ENCODE measurements around the gene MARCHF3.
"Not testable (repeated sequence)": the region's sequence is repeated elsewhere in the genome, so short reads cannot be mapped to it uniquely, and the experiment has no call there.

The MARCHF3 gene

DNA sequence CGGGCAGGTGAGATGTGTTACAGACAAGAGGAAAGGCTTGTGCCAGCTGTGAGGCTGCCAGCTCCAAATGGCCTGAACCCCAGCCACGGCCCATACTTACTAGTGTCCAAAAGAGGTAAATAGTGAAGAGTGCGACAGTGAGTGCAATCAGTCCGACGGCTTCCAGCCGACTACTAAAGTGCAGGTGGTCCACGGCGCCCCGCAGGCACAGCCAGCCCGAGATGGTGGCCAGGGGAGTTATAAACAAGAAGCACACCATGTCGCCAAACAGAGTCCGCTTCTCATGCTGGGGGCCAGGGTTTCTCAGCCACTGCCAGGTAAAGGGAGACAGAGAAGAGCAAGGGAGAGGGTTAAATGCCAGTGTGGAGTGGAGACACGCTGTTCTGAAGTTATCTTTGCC, 152.3 kb downstream of the MARCHF3 start:
- no peak for DNase-seq (ENCODE audit: low read depth in 4 of 4, low spot score in 1 of 4)

GRCh38 chr5:126877602-126878001, 152.8 kb downstream of the MARCHF3 start:
- no peak for DNase-seq (ENCODE audit: low read depth in 4 of 4, low spot score in 1 of 4)

DNA sequence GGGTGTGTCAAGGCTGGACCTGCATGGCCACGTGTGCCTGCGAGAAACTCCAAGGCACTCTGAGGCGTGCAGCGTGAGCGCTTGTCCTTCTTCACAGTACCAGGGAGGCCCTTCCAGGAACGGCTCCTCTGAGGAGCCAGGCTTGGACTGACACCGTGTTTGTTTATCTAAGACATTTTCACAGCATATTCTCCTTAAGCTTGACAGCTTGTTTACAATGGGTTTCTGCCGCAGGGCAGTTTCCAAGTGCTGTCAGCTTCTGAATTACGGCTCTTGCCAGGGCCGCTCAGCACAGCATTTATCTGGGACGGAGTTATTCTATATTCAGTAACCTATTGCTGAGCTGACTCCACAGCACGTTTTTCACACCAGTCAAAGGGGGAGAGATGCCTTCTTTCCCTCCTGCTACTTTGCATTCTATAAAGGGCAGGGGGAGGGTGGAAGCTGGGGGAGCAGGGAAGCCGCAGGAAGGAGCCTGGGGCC, 155.0 kb downstream of the MARCHF3 start:
- DNase-seq (ENCODE audit: low read depth in 4 of 4, low spot score in 1 of 4) = no peak

DNA sequence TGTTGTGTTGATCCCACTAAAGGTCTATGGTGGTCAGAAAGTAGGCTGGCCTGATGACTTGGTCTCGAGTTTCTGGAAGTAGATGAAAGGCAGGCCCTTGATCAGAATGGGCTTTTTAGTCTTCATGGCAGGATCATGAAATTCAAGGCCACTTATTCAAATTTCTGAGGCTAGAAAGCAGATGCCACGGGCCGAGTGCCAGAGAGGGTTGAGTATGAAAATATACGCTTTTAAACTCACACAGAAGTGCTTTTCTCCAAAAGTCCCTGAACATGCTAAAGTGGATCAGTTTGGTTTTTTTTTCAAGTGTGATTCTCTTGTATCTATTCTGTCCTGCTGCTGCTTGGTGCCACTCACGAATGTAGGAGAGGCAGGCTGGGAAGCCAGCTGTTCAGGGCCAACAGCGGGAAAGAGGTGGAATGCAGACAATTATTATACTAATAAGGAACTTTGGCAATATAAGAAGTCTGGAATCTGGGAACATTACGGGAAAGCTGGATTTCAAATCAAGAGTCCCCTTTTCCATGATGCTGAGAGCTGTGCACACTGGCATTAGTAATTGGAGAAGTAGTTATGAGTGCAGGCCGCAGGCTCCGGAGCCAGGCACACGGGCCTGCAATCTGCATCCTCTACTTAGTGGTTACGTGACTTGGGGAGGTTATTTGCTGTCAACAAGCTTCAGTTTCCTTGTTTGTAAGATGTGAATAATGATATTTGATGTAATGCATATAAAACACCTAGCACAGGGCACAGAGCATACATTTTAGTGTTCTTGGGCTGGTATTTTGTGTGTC, 157.6 kb downstream of the MARCHF3 start:
- DNase-seq (ENCODE audit: low read depth in 4 of 4, low spot score in 1 of 4) = no peak

DNA sequence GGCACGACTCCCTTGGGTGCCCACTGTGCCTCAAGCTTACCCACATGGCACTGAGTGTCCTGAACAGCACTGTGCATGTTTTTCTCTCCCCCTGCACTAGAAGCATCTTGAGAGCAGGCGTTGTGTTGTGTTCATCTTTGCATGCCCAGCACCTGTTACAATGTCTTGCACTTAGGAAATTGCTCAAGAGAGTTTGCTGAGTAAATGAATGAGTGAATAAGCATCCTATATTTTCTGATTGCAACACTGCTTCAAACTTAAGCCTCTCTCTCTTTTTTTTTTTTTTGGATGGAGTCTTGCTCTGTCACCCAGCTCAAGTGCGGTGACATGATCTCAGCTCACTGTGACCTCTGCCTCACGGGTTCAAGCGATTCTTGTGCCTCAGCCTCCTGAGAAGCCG, 158.9 kb downstream of the MARCHF3 start:
- no peak for DNase-seq (ENCODE audit: low read depth in 4 of 4, low spot score in 1 of 4)

DNA sequence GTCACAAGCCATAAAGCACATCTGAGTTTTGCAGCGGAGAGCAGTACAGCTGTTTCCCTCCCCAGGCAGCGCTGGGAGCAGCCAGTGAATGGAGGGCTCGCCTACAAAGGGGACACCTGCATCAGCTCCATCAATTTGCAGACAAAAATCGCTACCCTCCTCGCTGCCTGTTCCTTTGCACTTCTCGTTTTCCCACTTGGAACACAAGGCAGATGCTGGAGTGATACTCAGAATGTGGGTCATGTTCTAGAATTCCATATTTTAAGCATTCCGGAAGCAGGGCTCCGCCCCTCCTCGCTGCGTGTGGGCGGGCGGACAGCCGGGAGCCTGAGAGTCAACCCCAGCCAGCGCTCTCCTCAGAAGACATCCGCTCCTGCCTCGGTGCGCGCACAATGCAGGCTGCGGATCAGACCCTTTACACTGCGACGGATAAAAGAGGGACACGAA, 161.3 kb downstream of the MARCHF3 start:
- DNase-seq (ENCODE audit: low read depth in 4 of 4, low spot score in 1 of 4) = peak in 1 of 4 experiments; percentile 19

DNA sequence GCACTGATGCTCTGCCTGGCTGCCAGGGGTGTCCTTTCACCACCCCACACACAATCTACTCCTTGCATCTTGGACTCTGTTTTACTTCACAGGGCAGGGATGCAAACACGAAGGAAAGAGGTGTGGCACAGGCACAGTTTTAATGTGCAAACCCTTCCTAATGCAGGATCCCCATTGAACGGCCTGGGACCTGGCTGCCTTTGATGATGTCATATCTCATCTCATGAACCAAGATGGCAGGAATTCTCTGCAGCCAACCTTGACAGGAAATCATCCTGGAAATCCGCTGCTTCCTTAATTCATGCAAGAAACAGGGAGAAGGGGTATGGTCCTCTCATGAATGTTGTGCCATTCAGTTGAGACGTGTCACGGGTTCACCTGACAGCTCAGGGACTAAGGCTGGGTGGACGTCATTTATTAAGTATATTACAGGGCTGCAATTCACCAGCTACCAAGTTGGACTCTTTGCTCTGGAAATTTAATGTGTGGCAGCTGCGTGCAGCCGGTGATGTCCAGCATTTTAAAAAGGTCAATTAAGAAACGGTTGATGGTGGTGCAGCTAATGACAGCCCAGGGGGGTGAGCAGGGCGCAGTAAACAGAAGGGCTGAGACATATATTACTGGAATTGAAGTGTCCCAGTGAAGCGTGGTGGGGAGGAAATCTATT, 161.9 kb downstream of the MARCHF3 start:
- no peak for DNase-seq (ENCODE audit: low read depth in 4 of 4, low spot score in 1 of 4)

- no peak for DNase-seq (ENCODE audit: low read depth in 4 of 4, low spot score in 1 of 4)
Measured at GRCh38 chr5:126866851-126867636, 163.3 kb downstream of the MARCHF3 start.

- DNase-seq (ENCODE audit: low read depth in 4 of 4, low spot score in 1 of 4) = no peak
Measured at GRCh38 chr5:126865299-126865698, 165.1 kb downstream of the MARCHF3 start.

DNA sequence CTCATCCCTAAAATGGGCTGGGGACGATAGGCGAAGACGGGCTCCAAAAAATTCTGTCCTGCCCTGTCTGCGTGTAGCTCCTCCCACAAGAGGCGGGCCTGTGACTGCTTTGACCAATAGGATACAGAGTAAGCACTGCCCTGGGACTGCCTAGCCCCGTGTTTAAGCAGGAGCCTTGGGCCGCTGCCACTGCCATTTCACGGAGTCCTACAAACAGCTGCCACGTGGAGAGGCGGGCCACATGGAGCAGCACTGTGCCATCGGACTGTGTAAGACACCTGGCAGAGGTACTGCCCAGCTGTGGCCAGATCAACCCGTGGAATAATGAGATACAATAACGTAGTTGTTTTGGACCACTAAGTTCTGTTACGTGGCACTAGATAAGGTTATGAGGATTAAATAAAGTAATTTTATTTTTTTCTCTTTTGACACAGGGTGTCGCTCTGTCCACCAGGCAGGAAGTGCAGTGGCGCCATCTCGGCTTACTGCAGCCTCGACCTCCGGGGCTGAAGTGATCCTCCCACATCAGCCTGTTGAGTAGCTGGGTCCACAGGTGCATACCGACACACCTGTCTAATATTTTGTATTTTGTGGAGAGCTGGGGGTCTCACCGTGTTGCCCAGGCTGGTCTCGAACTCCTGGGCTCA, 166.2 kb downstream of the MARCHF3 start:
- no peak for DNase-seq (ENCODE audit: low read depth in 4 of 4, low spot score in 1 of 4)

- no peak for DNase-seq (ENCODE audit: low read depth in 4 of 4, low spot score in 1 of 4)
Measured at GRCh38 chr5:126863402-126863801, 167.0 kb downstream of the MARCHF3 start.

GRCh38 chr5:126858441-126858840, 171.9 kb downstream of the MARCHF3 start:
- no peak for DNase-seq (ENCODE audit: low read depth in 4 of 4, low spot score in 1 of 4)

DNA sequence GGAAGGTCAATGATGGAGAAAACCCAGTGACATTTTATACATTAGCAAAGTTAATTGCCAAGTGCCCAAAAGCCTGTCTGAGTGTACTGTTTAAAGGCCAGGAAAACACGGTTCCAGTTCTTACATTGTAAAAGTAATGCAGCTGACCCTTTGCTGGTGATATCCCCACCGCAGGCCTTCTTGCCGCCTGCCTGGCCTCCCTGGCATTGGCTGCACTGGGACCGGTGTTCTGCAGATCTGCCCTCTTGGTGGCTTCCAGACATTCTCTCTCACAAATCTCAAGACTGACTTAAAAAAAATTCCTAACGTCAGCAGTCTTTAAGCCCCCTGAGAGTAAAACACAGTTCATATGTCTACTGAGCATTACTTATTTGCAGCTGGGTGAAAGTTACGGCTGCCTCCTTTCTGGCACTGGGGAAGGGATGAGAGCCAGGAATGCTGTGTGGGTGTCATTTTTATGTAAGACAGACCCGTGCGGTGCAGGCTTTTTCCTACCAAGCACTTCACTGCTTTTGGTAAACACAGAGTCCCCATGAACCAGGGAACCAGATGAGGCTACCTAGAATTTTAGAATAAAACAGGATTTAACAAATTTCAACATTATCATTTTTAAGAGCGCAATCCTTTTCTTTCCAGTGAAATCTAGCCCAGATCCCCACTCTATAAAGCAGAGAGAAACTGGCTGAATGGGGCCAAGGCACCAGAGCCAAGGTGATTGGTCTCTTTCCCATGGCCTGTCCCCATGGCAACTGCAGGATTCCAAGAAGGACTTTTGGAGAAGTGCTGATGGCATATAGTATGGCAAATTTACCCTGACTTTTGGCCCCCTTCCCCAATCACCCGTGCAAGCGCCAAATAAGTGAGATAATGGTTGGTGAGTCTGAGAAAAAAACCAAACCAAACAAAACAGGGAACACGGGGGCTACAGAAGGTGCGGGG, 172.6 kb downstream of the MARCHF3 start:
- DNase-seq (ENCODE audit: low read depth in 4 of 4, low spot score in 1 of 4) = no peak

DNA sequence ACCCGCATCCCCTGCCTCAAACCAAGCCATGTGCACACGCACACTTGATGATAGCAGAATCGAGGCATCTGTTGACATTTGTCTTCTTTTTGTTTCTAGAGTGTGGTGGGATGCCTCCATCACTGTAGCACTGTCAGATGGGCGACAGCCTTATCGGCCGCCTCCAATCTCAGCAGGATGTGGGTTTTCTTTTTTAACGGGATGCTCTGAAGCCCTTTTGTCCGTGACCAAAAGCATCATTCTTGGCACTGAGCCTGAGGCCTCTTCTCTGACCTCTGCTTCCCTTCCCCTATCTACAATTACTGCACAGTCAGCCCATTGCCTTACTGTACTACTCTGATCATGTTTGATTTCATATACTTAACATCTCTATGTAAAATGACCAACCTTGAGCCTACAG, 175.1 kb downstream of the MARCHF3 start:
- DNase-seq (ENCODE audit: low read depth in 4 of 4, low spot score in 1 of 4) = no peak

- no peak for DNase-seq (ENCODE audit: low read depth in 4 of 4, low spot score in 1 of 4)
Measured at GRCh38 chr5:126854526-126855110, 175.7 kb downstream of the MARCHF3 start.

DNA sequence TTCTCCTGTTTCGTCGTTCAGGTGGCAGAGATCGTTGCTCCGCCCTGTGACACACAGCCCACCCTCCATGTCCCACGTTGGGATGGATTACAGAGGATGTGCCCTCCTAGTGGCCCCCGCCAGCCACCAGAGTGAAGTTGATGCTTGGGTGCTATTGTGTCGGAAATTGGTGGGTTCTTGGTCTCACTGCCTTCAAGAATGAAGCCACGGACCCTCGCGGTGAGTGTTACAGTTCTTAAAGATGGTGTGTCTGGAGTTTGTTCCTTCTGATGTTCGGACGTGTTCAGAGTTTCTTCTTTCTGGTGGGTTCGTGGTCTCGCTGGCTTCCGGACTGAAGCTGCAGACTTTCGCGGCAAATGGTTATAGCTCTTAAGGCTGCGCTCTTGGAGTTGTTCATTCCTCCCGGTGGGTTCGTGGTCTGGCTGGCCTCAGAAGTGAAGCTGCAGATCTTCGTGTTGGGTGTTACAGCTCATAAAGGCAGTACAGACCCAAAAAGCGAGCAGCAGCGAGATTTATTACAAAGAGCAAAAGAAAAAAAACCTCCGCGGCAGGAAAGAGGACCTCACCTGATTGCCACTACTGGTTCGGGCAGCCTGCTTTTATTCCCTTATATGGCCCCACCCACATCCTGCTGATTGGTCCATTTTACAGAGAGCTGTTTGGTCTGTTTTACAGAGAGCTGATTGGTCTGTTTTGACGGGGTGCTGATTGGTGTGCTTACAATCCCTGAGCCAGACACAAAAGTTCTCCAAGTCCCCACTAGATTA, 176.6 kb downstream of the MARCHF3 start:
- DNase-seq (ENCODE audit: low read depth in 4 of 4, low spot score in 1 of 4) = not testable (repeated sequence)

DNA sequence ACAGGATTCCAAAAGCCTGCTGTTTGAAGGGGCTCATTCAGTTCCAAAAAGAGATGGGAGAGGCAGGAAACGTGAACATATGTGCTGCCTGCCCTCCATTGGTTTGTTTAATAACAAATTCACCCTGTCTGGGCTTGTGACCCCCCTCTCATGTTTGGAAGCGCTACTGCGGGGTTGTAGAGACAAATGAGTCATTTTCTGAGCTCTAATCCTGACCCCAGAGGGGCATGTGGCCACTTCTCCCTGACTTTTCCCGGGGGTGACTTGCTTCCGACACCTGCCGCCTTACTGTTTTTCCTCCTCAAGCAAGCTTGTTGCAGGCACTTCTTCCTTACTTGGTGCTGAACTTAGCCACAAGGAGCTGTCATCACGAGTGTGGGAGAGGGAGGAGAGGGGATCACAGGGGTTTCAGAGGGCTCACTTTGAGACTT, 177.5 kb downstream of the MARCHF3 start:
- no peak for DNase-seq (ENCODE audit: low read depth in 4 of 4, low spot score in 1 of 4)

DNA sequence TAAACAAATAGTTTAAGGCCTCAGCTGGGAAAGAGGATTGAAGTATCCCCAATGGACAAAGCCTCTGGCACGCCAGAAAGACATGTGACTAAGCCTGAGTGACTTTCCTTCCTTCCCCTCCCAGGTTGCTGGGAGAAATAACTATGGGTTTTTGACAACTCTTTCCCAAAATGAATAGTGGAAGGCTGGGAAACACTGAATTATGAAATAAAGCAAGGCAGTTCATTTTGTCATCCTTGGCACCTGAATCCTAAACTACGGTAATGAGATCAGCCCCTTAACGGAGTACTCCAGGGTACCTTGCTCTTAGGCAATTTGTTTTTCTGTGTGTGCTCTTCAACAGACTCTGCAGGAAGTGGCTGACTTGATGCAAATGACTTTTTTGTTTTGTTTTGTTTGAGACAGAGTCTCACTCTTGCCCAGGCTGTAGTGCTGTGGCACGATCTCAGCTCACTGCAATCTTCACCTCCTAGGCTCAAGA, 178.2 kb downstream of the MARCHF3 start:
- DNase-seq (ENCODE audit: low read depth in 4 of 4, low spot score in 1 of 4) = no peak

DNA sequence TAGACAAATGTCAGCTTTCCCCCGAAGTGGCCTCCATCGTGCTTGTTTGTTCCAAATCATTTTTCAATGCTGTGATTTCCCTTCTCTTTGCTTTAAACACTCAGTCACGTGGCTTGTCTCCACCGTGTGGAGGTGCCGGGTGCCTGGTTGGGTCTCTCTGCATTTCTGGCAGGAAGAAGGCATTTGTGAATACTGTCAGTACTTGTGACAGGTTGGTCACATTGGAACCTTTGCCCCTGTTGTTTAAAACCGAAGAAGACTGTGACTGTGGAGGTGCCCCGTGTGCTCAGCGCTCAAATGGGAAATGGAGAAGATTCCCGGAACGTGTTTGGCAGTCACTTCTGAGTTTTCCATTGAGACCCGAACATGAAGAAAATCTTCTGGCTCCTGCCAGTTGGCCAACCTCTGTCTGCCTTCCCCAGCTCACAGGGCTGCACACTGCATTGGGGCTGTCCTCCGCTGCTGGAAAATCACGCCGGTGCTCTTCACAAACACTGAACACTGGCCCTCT, 178.8 kb downstream of the MARCHF3 start:
- no peak for DNase-seq (ENCODE audit: low read depth in 4 of 4, low spot score in 1 of 4)
